ENCODE results near the gene BEGAIN.

The BEGAIN gene

DNA sequence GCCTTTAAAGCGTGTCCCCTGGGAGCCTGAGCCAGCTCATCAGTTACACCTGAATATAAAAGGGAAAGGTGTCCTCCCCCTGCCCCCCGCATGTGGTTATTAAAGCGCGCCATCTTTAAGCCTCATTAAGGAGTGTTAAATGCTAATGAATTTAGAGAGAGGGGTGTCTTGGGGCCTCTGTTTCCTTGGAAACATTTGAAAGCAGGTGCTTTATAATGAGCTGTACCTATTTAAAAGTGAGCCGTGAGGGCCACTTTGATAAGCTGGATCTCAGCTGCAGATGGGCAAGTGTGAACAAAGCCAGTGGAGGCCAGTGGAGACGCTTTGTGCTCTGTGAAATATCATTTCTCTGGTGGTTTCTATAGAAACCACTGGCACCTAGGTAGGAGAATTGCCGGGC lies 84.0 kb downstream of the BEGAIN start:
- DNase-seq: no peak

DNA sequence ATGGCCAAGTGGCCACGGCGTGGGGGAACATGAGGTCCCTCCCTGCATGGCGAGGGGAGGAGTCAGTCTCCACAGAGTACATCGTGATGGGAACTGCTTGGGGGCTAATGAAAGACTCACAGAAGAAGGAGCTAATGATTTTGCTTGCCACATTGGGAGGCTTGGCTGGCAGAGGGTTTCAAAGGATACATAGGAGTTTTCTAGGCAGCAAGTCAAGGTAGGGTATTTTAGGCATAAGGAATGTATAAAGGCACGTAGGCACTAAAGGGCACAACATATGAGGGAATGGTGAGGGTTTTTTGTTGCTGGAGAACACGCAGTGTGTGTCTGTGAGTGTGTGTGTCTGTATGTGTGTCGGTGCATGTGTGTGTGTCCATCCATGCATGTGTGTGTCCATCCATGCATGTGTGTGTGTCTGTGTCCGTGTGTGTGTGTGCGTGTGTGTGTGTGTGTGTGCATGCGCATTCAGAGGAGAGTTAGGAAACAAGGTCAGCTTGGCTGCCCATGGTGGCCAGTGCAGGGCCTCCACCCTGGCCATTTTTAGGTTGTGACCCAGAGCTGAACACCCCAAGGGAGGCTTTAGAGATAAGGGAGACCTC lies 84.5 kb downstream of the BEGAIN start:
- DNase-seq: no peak

DNA sequence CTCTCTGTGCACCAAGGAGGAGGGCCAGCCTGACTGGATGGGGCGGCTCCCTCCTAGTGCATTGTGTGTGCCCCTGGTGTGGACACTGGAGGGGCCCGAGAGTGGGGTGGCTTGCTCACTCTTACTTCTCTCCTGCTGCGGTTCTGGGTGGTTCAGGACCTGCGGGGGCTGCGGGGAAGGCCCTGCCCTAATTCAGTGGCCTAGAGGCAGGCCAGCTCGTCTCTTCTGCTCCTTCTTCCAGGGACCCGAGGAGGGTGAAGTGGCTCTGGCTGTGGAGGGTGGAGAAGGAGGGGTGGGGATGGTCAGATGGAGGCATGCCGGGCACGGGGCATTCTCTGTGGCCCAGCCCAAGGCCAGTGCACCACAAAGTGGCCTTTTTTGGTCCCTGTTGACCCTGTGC lies 87.1 kb downstream of the BEGAIN start:
- no peak for DNase-seq

DNA sequence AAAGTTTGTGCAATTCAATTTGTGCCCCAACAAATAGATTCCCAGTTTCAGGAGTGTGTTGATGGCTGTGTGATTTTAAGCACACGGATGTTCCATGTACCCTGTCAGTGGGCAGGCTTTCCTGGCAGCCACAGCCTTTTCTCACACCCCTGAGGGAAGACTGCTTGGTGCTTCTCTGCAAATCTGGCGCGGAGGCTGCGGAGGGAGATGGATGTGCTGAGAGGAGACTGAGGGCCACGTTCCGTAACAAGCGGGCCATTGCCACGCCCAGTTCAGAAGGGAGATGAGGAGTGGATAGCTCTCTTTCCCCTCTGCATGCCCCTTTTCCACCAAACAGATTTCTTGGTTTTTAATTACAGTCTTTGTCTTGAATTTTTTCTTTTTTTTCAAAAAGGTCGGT lies 89.1 kb downstream of the BEGAIN start:
- DNase-seq: no peak

DNA sequence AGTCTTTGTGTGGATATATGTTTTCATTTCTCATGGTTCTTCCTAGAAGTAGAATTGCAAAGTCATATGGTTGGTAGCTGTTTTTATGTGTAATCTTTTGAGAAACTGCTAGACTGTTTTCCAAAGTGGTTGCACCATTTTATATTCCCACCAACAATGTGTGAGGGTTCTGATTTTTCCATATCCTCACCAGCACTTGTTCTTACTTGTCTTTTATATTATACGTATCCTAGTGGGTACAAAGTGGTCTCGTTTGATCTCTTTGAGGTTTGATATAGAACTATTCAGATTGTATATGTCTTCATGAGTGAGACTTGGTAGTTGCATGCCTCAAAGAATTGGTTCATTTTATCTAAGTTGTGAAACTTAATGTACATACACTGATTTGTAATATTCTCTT lies 91.3 kb downstream of the BEGAIN start:
- DNase-seq: no peak

DNA sequence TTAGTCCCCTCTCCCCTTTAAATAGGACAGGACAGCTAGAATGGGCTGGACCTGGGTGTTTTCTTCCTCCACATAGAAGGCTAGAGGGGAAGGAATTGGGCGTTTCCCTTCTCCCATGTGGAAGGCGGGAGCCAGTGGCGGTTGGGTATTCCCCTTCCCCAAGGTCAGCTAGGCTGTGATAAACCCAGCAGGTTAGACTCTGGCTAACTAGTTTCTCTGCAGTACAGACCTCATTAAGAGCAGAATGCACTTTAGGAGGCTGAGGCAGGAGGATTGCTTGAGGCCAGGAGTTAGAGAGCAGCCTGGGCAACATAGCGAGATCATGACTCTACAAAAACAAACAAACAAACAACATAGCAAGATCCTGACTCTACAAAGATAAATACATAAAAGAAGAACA lies 92.6 kb downstream of the BEGAIN start:
- no peak for DNase-seq

DNA sequence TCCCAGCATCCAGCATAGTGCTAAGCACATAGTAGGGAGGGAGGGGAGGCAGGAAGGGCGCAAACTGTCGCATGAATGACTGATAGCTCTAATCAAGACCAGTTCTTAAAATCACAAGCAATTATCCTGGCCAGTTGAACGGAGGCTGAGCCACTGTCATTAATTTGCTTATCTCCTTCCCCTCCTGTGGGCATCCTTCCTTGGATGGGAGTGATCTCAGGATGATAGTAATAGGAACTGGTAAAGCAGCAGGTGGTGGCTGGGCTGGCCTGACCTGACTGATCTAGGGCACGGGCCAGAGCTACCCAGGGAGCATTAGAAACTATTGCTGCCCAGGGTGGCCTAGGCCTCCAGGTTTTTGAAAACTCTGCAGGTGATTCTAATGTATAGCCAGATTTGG lies 97.0 kb downstream of the BEGAIN start:
- DNase-seq: no peak

DNA sequence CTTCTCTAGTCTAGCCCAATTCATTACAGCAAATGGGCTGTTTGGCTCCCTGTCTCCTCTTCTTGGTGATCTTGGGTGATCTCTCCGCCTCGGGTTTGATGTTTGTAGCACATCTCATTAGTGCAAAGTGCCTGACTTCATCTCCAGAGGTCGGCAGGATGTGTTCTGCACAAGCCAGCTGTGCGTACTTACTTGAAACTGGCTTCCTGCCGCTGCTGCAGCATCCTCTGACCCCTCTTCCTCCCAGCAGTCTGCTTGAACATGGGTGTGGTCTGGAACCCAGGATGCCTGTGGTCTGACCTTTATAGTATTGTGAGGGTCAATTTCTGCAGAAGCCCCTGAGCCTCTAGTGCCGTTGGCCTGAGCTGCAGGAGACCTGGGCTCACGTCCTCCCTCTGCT lies 99.2 kb downstream of the BEGAIN start:
- DNase-seq: no peak

DNA sequence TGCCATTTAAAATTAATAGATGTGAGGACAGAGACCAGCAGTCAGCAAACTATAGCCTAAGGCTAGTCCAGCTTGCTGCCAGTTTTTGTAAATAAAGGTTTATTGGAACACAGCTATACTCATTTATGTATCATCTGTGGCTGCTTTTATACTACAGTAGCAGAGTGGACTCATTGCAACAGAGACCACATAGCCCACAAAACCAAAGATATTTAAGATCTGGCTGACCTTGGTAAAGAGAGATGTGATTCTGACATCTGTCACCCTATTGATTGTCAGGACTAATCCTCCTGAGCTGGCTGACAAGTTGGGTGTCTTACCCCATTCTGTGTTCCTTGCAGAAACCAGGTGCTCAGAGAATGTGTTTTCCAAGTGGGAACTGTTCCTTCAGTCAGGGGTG lies 99.9 kb downstream of the BEGAIN start:
- DNase-seq: no peak

Data from GOT3 (cell line).